Endothelial cell of umbilical vein (primary cell): ENCODE results near the gene PLA2G6. TPM values are rescaled to one million over a fixed set of nuclear protein-coding genes. Genes with fewer than 3 reads are reported as not detected.

ENCODE experiments used
- BruUV-seq: library from RNA; stranded (reverse); fragments of 400-500 nt; replicated peaks from 2 replicates; lab custom pipeline; 2021; lab: Mats Ljungman, UMichigan
- CTCF ChIA-PET: fragments of 300-600, 350-600 bp; sonication (Branson Sonifier 250); formaldehyde crosslinking; loops from one replicate; lab custom pipeline; 2021; ENCODE audit warnings: antibody characterized with exemption, inconsistent platforms; lab: Charles Lee
- POLR2A ChIA-PET: fragments of 300-600, 350-600 bp; sonication (Branson Sonifier 250); formaldehyde crosslinking; loops from one replicate; lab custom pipeline; 2021; ENCODE audit warnings: antibody characterized with exemption, inconsistent platforms; lab: Charles Lee
- DNase-seq: peaks from one replicate; pipeline ENCODE4 v3.0.0-alpha.2; 2011; ENCODE audit warnings: low read depth, low spot score
- FAIRE-seq: peaks from 2 replicates; lab custom pipeline; 2011; peaks lifted over from hg19 to GRCh38; lab: Jason Lieb, UNC
- H2AFZ ChIP-seq: 2 replicates; pipeline ENCODE4 v1.6.0; 2012; ENCODE audit warnings: low read depth, low read length, control low read depth, inconsistent platforms
- H3K27ac ChIP-seq: 2 replicates; pipeline ENCODE4 v1.5.1; 2011; ENCODE audit warnings: low read depth, mild to moderate bottlenecking, control low read depth, low read length, moderate library complexity; ENCODE audit not compliant: insufficient read depth
- H3K27me3 ChIP-seq, 2 experiments: 2 replicates each; pipeline versions ENCODE4 v1.6.0 to v1.6.1; 2011; ENCODE audit warnings: low read length in 2 of 2, mixed read lengths in 1 of 2; ENCODE audit not compliant: control insufficient read depth in 2 of 2, insufficient read depth in 2 of 2
- H3K36me3 ChIP-seq, 2 experiments: 2 replicates in 1 of 2; 3 replicates in 1 of 2; pipeline ENCODE4 v1.5.1; 2011; ENCODE audit warnings: low read length in 2 of 2, mild to moderate bottlenecking in 1 of 2, moderate library complexity in 1 of 2; ENCODE audit not compliant: control insufficient read depth in 2 of 2, insufficient read depth in 2 of 2; ENCODE audit errors: extremely low read depth in 1 of 2
- H3K4me1 ChIP-seq: 3 replicates; pipeline ENCODE4 v1.5.1; 2011; ENCODE audit warnings: mild to moderate bottlenecking, low read length; ENCODE audit not compliant: control insufficient read depth, insufficient read depth; ENCODE audit errors: extremely low read depth
- H3K4me2 ChIP-seq: 2 replicates; pipeline ENCODE4 v1.6.1; 2011; ENCODE audit warnings: low read length, control low read depth, mixed read lengths; ENCODE audit not compliant: insufficient read depth
- H3K4me3 ChIP-seq, 3 experiments: fragments of 200-600 bp in 1 of 3; sonication (generic), shearing (Covaris generic) in 1 of 3; replicated peaks in 1 of 3; 2 replicates each; pipeline ENCODE4 v1.5.1; 2011 to 2016; ENCODE audit warnings: control low read depth in 3 of 3, low read length in 3 of 3, mild to moderate bottlenecking in 2 of 3, inconsistent platforms in 1 of 3, low read depth in 1 of 3, moderate library complexity in 1 of 3; ENCODE audit not compliant: insufficient read depth in 1 of 3
- H3K79me2 ChIP-seq: 2 replicates; pipeline ENCODE4 v1.6.0; 2012; ENCODE audit warnings: low read length, inconsistent platforms; ENCODE audit not compliant: control insufficient read depth, insufficient read depth
- H3K9ac ChIP-seq: replicated peaks from 2 replicates; pipeline ENCODE3; 2011; ENCODE audit warnings: low read length, control low read depth; ENCODE audit not compliant: insufficient read depth; ENCODE audit errors: extremely low read depth
- H3K9me1 ChIP-seq: replicated peaks from 3 replicates; pipeline ENCODE4 v1.6.0; 2011; ENCODE audit warnings: mild to moderate bottlenecking, low read length; ENCODE audit not compliant: control insufficient read depth, insufficient read depth; ENCODE audit errors: extremely low read depth
- H3K9me3 ChIP-seq: replicated peaks from 2 replicates; pipeline ENCODE4 v1.5.1; 2012; ENCODE audit warnings: low read length, inconsistent platforms; ENCODE audit not compliant: control insufficient read depth, insufficient read depth
- H4K20me1 ChIP-seq: replicated peaks from 2 replicates; pipeline ENCODE3; 2011; ENCODE audit warnings: mild to moderate bottlenecking, low read length; ENCODE audit not compliant: control insufficient read depth, insufficient read depth; ENCODE audit errors: extremely low read depth
- EZH2 ChIP-seq: IDR thresholded peaks from 2 replicates; pipeline ENCODE4 v1.6.1; 2012; ENCODE audit warnings: borderline replicate concordance, low read depth, mild to moderate bottlenecking, moderate library complexity, low read length, inconsistent platforms; ENCODE audit not compliant: severe bottlenecking
- FOS ChIP-seq: IDR thresholded peaks from 2 replicates; pipeline ENCODE4 v1.6.1; 2011; ENCODE audit warnings: mild to moderate bottlenecking, low read length, moderate library complexity, borderline replicate concordance; ENCODE audit not compliant: insufficient read depth
- GATA2 ChIP-seq: IDR thresholded peaks from 2 replicates; pipeline ENCODE4 v1.7.0; 2011; ENCODE audit warnings: low read depth, mild to moderate bottlenecking, moderate library complexity, mixed read lengths, low read length; ENCODE audit not compliant: insufficient read length, insufficient read depth
- JUN ChIP-seq: IDR thresholded peaks from 2 replicates; pipeline ENCODE4 v1.6.1; 2011; ENCODE audit warnings: borderline replicate concordance, low read depth; ENCODE audit not compliant: insufficient read length, insufficient read depth
- MYC ChIP-seq: IDR thresholded peaks from one replicate; pipeline ENCODE4 v1.6.1; 2011; ENCODE audit warnings: mild to moderate bottlenecking, low read depth, low read length
- POLR2A ChIP-seq: IDR thresholded peaks from 2 replicates; pipeline ENCODE4 v1.6.1; 2012; ENCODE audit warnings: low read depth, mild to moderate bottlenecking, control low read depth, low read length
- POLR2AphosphoS5 ChIP-seq: IDR thresholded peaks from 2 replicates; pipeline ENCODE4 v1.6.1; 2012; ENCODE audit warnings: low read depth, mild to moderate bottlenecking, control low read depth, low read length, moderate library complexity; ENCODE audit not compliant: insufficient read depth
- dilution Hi-C: fragments of 300-500 bp; cut with MboI; formaldehyde crosslinking; loops from one replicate; pipeline ENCODE4 v1.15.0; 2019; ENCODE audit warnings: low sequenced_read_pairs; ENCODE audit not compliant: extremely low pct_ligation_motif_present
- intact Hi-C: fragments of 100-400 bp; cut with micrococcal nuclease; formaldehyde crosslinking; loops from one replicate; pipeline ENCODE4 v1.10.0; 2022
- polyA plus RNA-seq, 4 experiments: library from polyadenylated mRNA; depleted of rRNA in 3 of 4; stranded (reverse) in 3 of 4; unstranded in 1 of 4; fragments of >200 nt; gene quantifications; 2 replicates each; pipeline versions ENCODE4 v1.2.1 to v1.2.3, GENCODE V29; 2011 to 2012; ENCODE audit warnings: missing spikeins in 1 of 4
- total RNA-seq: library from RNA; stranded (reverse); gene quantifications from 2 replicates; pipeline ENCODE4 v1.2.3, GENCODE V29; 2021
- TF ChIP-seq, protein P1 (sequence below): IDR thresholded peaks from 2 replicates; pipeline ENCODE4 v1.6.1; 2011; ENCODE audit not compliant: insufficient read depth, insufficient read length
- TF ChIP-seq, protein P2 (sequence below), 2 donors: IDR thresholded peaks; 1 replicate in 1 of 2; 2 replicates in 1 of 2; pipeline ENCODE4 v1.5.1; 2011; ENCODE audit warnings: low read length in 2 of 2, mild to moderate bottlenecking in 2 of 2, moderate library complexity in 2 of 2, control low read depth in 1 of 2, inconsistent platforms in 1 of 2, low read depth in 1 of 2; ENCODE audit not compliant: insufficient read depth in 1 of 2; ENCODE audit errors: extremely low read depth in 1 of 2

The PLA2G6 gene
- total and polyA plus RNA-seq, 2 donors (not counting 3 experiments of a cell fraction or from before 2014, with no cell fraction given), result 6.6 to 10.3 TPM

DNA sequence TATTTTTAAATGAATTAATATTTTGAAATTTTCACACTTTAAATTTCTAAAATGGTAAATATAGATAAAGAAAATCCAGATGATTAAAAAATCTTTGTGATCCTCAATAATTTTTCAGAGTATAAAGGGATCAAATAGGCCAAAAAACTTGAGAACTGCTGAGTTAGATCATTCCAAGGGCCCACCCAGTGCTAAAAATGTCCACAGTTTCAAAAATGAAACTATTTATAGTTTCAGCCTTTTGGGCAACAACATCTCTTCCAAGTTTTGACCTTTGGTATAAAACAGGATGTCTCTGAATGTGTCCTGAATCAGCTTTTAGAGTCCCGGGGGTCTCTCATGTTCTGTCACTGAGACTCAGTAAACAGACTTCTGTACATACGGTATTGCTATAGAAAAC is 50.2 kb downstream of the PLA2G6 start:
- dilution Hi-C loops, result no loop called here
- Histone ChIP-seq H3K4me2 (no peak overlapping the region), H3K36me3 (no peaks in the 10 kb centered on the region), H4K20me1 (no peaks in the 10 kb centered on the region), H3K4me3 (no peak overlapping the region), H3K79me2 (no peaks in the 10 kb centered on the region), H2AFZ (no peak overlapping the region), H3K9me3 (no peaks in the 10 kb centered on the region), H3K9me1 (no peaks in the 10 kb centered on the region), H3K27ac (no peak overlapping the region), H3K9ac (no peak overlapping the region), H3K27me3 (no peaks in the 10 kb centered on the region), H3K4me1 (peaks cover 7% of the 10 kb centered on the region)
- TF ChIP-seq FOS (no peak), POLR2A (no peak), MYC (no peak), GATA2 (no peak), JUN (no peak), POLR2AphosphoS5 (no peak), EZH2 (no peak)
- TF ChIP-seq, protein P1, sequence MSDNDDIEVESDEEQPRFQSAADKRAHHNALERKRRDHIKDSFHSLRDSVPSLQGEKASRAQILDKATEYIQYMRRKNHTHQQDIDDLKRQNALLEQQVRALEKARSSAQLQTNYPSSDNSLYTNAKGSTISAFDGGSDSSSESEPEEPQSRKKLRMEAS, result no peak
- TF ChIP-seq, protein P2, sequence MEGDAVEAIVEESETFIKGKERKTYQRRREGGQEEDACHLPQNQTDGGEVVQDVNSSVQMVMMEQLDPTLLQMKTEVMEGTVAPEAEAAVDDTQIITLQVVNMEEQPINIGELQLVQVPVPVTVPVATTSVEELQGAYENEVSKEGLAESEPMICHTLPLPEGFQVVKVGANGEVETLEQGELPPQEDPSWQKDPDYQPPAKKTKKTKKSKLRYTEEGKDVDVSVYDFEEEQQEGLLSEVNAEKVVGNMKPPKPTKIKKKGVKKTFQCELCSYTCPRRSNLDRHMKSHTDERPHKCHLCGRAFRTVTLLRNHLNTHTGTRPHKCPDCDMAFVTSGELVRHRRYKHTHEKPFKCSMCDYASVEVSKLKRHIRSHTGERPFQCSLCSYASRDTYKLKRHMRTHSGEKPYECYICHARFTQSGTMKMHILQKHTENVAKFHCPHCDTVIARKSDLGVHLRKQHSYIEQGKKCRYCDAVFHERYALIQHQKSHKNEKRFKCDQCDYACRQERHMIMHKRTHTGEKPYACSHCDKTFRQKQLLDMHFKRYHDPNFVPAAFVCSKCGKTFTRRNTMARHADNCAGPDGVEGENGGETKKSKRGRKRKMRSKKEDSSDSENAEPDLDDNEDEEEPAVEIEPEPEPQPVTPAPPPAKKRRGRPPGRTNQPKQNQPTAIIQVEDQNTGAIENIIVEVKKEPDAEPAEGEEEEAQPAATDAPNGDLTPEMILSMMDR (IDR thresholded peaks at IDR 0.05; ENCODE audit: extremely low read depth in 1 of 2, insufficient read depth in 1 of 2, low read depth in 1 of 2, low read length in 2 of 2), result no peak
- BruUV-seq, result no TSS peak
- POLR2A ChIA-PET, result no interaction called here
- CTCF ChIA-PET, result interaction anchor here (1.0 kb wide), 1 partner anchor 17 kb away, joined by 3 read pairs; no protein-coding TSS in a partner anchor
- intact Hi-C loops, result no loop called here
- FAIRE-seq (no peak), DNase-seq (no peak)
